HepG2 (cell line): ENCODE measurements around the gene ABHD2. TPM values are rescaled to one million over a fixed set of nuclear protein-coding genes. Genes with fewer than 3 reads are reported as not detected.

Experiments used
- ATAC-seq: fragments of 200-7000 bp; cut with Tn5 transposase; 3 replicates; pipeline ENCODE4 v1.9.1; 2020; ENCODE audit warnings: mild to moderate bottlenecking, moderate library complexity
- BruUV-seq: library from RNA; stranded (reverse); fragments of 400-500 nt; replicated peaks from 2 replicates; lab custom pipeline; 2021; lab: Mats Ljungman, UMichigan
- CTCF ChIA-PET: fragments of 300-600 bp; formaldehyde crosslinking; extraction: SDS; loops from one replicate; lab custom pipeline; 2021; ENCODE audit warnings: low total read pairs, inconsistent platforms, low intra/inter-chr PET ratio; lab: Yijun Ruan, JAX
- POLR2A ChIA-PET: fragments of 350-600 bp; sonication (Branson Sonifier 250); formaldehyde crosslinking; loops from one replicate; lab custom pipeline; 2020; ENCODE audit warnings: antibody characterized with exemption, inconsistent platforms; lab: Yijun Ruan, JAX
- DNase-seq: peaks from one replicate; pipeline ENCODE4 v3.0.0-alpha.2; 2015; ENCODE audit warnings: low spot score
- FAIRE-seq: peaks from 3 replicates; lab custom pipeline; 2011; peaks lifted over from hg19 to GRCh38; lab: Jason Lieb, UNC
- H2AFZ ChIP-seq: one replicate; pipeline ENCODE4 v1.6.1; 2011; ENCODE audit warnings: low read length, inconsistent platforms
- H3K27ac ChIP-seq: fragments of 300-600 bp; 3 replicates; pipeline ENCODE4 v1.8.0; 2011; ENCODE audit warnings: mixed run types, mild to moderate bottlenecking, mixed read lengths, low read length, inconsistent platforms; ENCODE audit not compliant: insufficient read depth; ENCODE audit errors: extremely low read length
- H3K27me3 ChIP-seq, 2 experiments: fragments of 200-600 bp in 1 of 2; 2 replicates in 1 of 2; 3 replicates in 1 of 2; pipeline versions ENCODE4 v1.6.0 to v1.8.0; 2011; ENCODE audit warnings: low read length in 2 of 2, mild to moderate bottlenecking in 2 of 2, moderate library complexity in 2 of 2, inconsistent platforms in 1 of 2; ENCODE audit not compliant: insufficient read depth in 2 of 2, control insufficient read depth in 1 of 2
- H3K36me3 ChIP-seq, 2 experiments: fragments of 200-600 bp in 1 of 2; replicated peaks in 1 of 2; 2 replicates in 1 of 2; 3 replicates in 1 of 2; pipeline versions ENCODE4 v1.5.1 to v1.8.0; 2011; ENCODE audit warnings: low read length in 2 of 2, inconsistent platforms in 1 of 2; ENCODE audit not compliant: insufficient read depth in 2 of 2, control insufficient read depth in 1 of 2
- H3K4me1 ChIP-seq: 2 replicates; pipeline ENCODE4 v1.5.1; 2012; ENCODE audit warnings: low read length, inconsistent platforms; ENCODE audit not compliant: insufficient read depth
- H3K4me2 ChIP-seq: 2 replicates; pipeline ENCODE4 v1.6.0; 2011; ENCODE audit warnings: low read depth, low read length, inconsistent platforms
- H3K4me3 ChIP-seq, 3 experiments: fragments of 200-600 bp in 1 of 3; sonication (generic), shearing (Covaris generic) in 1 of 3; replicated peaks in 1 of 3; 2 replicates each; pipeline ENCODE4 v1.5.1; 2011 to 2016; ENCODE audit warnings: low read length in 3 of 3, inconsistent platforms in 2 of 3, low read depth in 2 of 3, mild to moderate bottlenecking in 2 of 3, control low read depth in 1 of 3, mixed read lengths in 1 of 3; ENCODE audit not compliant: insufficient read depth in 1 of 3
- H3K79me2 ChIP-seq: one replicate; pipeline ENCODE4 v1.6.1; 2011; ENCODE audit warnings: low read length, inconsistent platforms; ENCODE audit not compliant: insufficient read depth
- H3K9ac ChIP-seq: 2 replicates; pipeline ENCODE4 v1.6.0; 2011; ENCODE audit warnings: mild to moderate bottlenecking, low read depth, low read length, inconsistent platforms; ENCODE audit not compliant: insufficient read depth
- H3K9me3 ChIP-seq: 2 replicates; pipeline ENCODE4 v1.5.1; 2012; ENCODE audit warnings: mild to moderate bottlenecking, low read length
- H4K20me1 ChIP-seq: 2 replicates; pipeline ENCODE4 v1.6.0; 2011; ENCODE audit warnings: inconsistent platforms, mild to moderate bottlenecking, low read length, moderate library complexity; ENCODE audit not compliant: insufficient read depth
- BATF2 ChIP-seq: sonication (generic); formaldehyde crosslinking; IDR thresholded peaks from 2 replicates; pipeline ENCODE4 v1.8.0; 2022; ENCODE audit warnings: mild to moderate bottlenecking, missing genetic modification reagents, moderate library complexity
- CBX2 ChIP-seq, 2 experiments: fragments of 200-600 bp in 1 of 2; sonication (generic); formaldehyde crosslinking in 1 of 2; IDR thresholded peaks; 2 replicates each; pipeline versions ENCODE4 v1.7.0 to v1.8.1; 2018 to 2022; ENCODE audit warnings: low read depth in 2 of 2, low read length in 1 of 2, mild to moderate bottlenecking in 1 of 2, missing genetic modification reagents in 1 of 2
- CC2D1A ChIP-seq: sonication (generic); formaldehyde crosslinking; IDR thresholded peaks from 2 replicates; pipeline ENCODE4 v1.8.1; 2023; ENCODE audit warnings: mild to moderate bottlenecking, missing genetic modification reagents
- CREB3 ChIP-seq: sonication (generic); formaldehyde crosslinking; IDR thresholded peaks from 2 replicates; pipeline ENCODE4 v1.5.0; 2020; ENCODE audit warnings: missing genetic modification reagents
- MBNL3 ChIP-seq: fragments of 250-450 bp; sonication (Bioruptor Pico); conservative IDR thresholded peaks from 2 replicates; pipeline ENCODE4 v1.8.0; 2022; ENCODE audit warnings: mild to moderate bottlenecking, inconsistent platforms
- NR2F1 ChIP-seq, 2 experiments: fragments of 450-650 bp in 1 of 2; formaldehyde crosslinking in 1 of 2; IDR thresholded peaks; 2 replicates each; pipeline versions ENCODE4 v1.5.0 to v1.6.1; 2016 to 2020; ENCODE audit warnings: mild to moderate bottlenecking in 1 of 2, missing compliant biosample characterization in 1 of 2, missing genetic modification reagents in 1 of 2, moderate library complexity in 1 of 2
- PRDM4 ChIP-seq: sonication (generic); formaldehyde crosslinking; IDR thresholded peaks from 2 replicates; pipeline ENCODE4 v1.9.0; 2021; ENCODE audit warnings: missing genetic modification reagents, borderline replicate concordance
- ZFP82 ChIP-seq: sonication (generic); formaldehyde crosslinking; IDR thresholded peaks from 2 replicates; pipeline ENCODE4 v1.5.1; 2020; ENCODE audit warnings: mild to moderate bottlenecking, missing genetic modification reagents, borderline replicate concordance
- ZMAT5 ChIP-seq: sonication (generic); formaldehyde crosslinking; IDR thresholded peaks from 2 replicates; pipeline ENCODE4 v1.5.0; 2020; ENCODE audit warnings: mild to moderate bottlenecking, low read depth, missing genetic modification reagents, borderline replicate concordance
- ZNF703 ChIP-seq: sonication (generic); formaldehyde crosslinking; IDR thresholded peaks from 2 replicates; pipeline ENCODE4 v1.5.1; 2020; ENCODE audit warnings: missing genetic modification reagents, mild to moderate bottlenecking, moderate library complexity, borderline replicate concordance
- ZNF737 ChIP-seq: sonication (generic); formaldehyde crosslinking; IDR thresholded peaks from 2 replicates; pipeline ENCODE4 v1.5.0; 2020; ENCODE audit warnings: missing genetic modification reagents, mild to moderate bottlenecking, borderline replicate concordance
- ZNF775 ChIP-seq: sonication (generic); formaldehyde crosslinking; IDR thresholded peaks from 2 replicates; pipeline ENCODE4 v1.4.0; 2020; ENCODE audit warnings: missing genetic modification reagents, mild to moderate bottlenecking, moderate library complexity, borderline replicate concordance
- ZNF776 ChIP-seq: sonication (generic); formaldehyde crosslinking; IDR thresholded peaks from 2 replicates; pipeline ENCODE4 v1.4.0; 2020; ENCODE audit warnings: mild to moderate bottlenecking, missing genetic modification reagents
- ZNF777 ChIP-seq: sonication (generic); formaldehyde crosslinking; IDR thresholded peaks from 2 replicates; pipeline ENCODE4 v1.4.0; 2020; ENCODE audit warnings: missing genetic modification reagents
- ZNF879 ChIP-seq: sonication (generic); formaldehyde crosslinking; IDR thresholded peaks from 2 replicates; pipeline ENCODE4 v1.8.1; 2023; ENCODE audit warnings: missing genetic modification reagents
- WGBS: methylation state at CpG from one replicate; pipeline ENCODE4 v1.1.6; 2017; ENCODE audit warnings: low lambda C conversion rate; 5-methylcytosine and 5-hydroxymethylcytosine counted together
- in situ Hi-C: cut with HindIII; loops from 2 replicates; pipeline ENCODE4 v1.10.0; 2017; ENCODE audit warnings: low pct_unique_long_range_greater_than_20kb; ENCODE audit not compliant: extremely low pct_ligation_motif_present
- intact Hi-C: fragments of 100-400 bp; cut with micrococcal nuclease; formaldehyde crosslinking; loops from one replicate; pipeline ENCODE4 v1.10.0; 2022; ENCODE audit not compliant: unreplicated experiment
- polyA plus RNA-seq, 8 experiments: library from polyadenylated mRNA; depleted of rRNA in 3 of 8; stranded (reverse) in 7 of 8; unstranded in 1 of 8; fragments of >200 nt; fragmentation: Illumina TruSeq in 4 of 8; extraction: Trizol in 4 of 8; gene quantifications; 2 replicates each; pipeline versions ENCODE4 v1.2.1 to v1.2.3, GENCODE V29; 2011 to 2016; ENCODE audit warnings: low read depth in 4 of 8, missing spikeins in 1 of 8, mixed read lengths in 1 of 8; ENCODE audit not compliant: insufficient read depth in 1 of 8
- total RNA-seq, 5 experiments: library from RNA; depleted of rRNA; stranded (reverse); fragments of >200 nt; fragmentation: Illumina TruSeq; extraction: Trizol; gene quantifications; 2 replicates each; pipeline ENCODE4 v1.2.3, GENCODE V29; 2016; ENCODE audit warnings: low read depth in 1 of 5

The ABHD2 gene
- total and polyA plus RNA-seq, 2 of the 13 experiments (the other 11 are each of a cell fraction or from before 2014, with no cell fraction given), result 14.8 to 22.4 TPM

GRCh38 chr15:89068325-89068784, 19.9 kb upstream of the ABHD2 start:
- intact Hi-C loops, result no loop called here
- FAIRE-seq, result no peak
- DNase-seq, result no peak
- ChIA-PET POLR2A (interaction anchor here (0.6 to 1.6 kb wide), 4 partner anchors 44 to 60 kb away, joined by 3 read pairs; no protein-coding TSS in a partner anchor), CTCF (no interaction called here)
- Histone ChIP-seq H4K20me1 (no peaks in the 10 kb centered on the region), H3K9me3 (no peaks in the 10 kb centered on the region), H3K27me3 (peaks cover 0 to 1% of the 10 kb centered on the region in 2 experiments; a peak in 1 of 5 replicates), H3K9ac (no peak overlapping the region), H2AFZ (peak overlapping the region; percentile 19), H3K27ac (no peak overlapping the region), H3K79me2 (no peaks in the 10 kb centered on the region), H3K4me3 (no peak overlapping the region), H3K4me1 (peaks cover 32% of the 10 kb centered on the region), H3K36me3 (no peaks in the 10 kb centered on the region), H3K4me2 (no peak overlapping the region)
- no TSS peak for BruUV-seq
- in situ Hi-C loops, result no loop called here
- 100% methylated on average over 1 of the region's 5 CpGs for WGBS
- ATAC-seq, result no peak
- TF ChIP-seq ZNF703 (CRISPR knock-in tag) (no peak), MBNL3 (CRISPR knock-in tag) (no peak), ZMAT5 (CRISPR knock-in tag) (no peak), ZNF776 (CRISPR knock-in tag) (no peak), ZNF775 (CRISPR knock-in tag) (no peak), CBX2 (IDR thresholded peaks at IDR 0.05; ENCODE audit: low read depth, low read length) (no peak), CBX2 (CRISPR knock-in tag; IDR thresholded peaks at IDR 0.05; ENCODE audit: low read depth) (no peak), NR2F1 (CRISPR knock-in tag; IDR thresholded peaks at IDR 0.05) (no peak), ZNF777 (CRISPR knock-in tag) (no peak), ZNF879 (CRISPR knock-in tag) (no peak), BATF2 (CRISPR knock-in tag) (no peak), ZFP82 (CRISPR knock-in tag) (no peak), CC2D1A (CRISPR knock-in tag) (no peak), PRDM4 (CRISPR knock-in tag) (no peak), ZNF737 (CRISPR knock-in tag) (no peak), CREB3 (CRISPR knock-in tag) (no peak)
